DND-41 (cell line): ENCODE measurements around the gene SH3BGR.

Experiments used
- EZH2 ChIP-seq: IDR thresholded peaks from 3 replicates; pipeline ENCODE4 v1.6.1; 2012; ENCODE audit warnings: borderline replicate concordance, low read depth, mild to moderate bottlenecking, moderate library complexity, low read length, inconsistent platforms; ENCODE audit not compliant: severe bottlenecking
- TF ChIP-seq, protein P1 (sequence below): IDR thresholded peaks from 2 replicates; pipeline ENCODE4 v1.5.1; 2012; ENCODE audit warnings: borderline replicate concordance, low read length, moderate library complexity, mild to moderate bottlenecking; ENCODE audit not compliant: poor library complexity, severe bottlenecking; ENCODE audit errors: extremely low read depth

DNA sequence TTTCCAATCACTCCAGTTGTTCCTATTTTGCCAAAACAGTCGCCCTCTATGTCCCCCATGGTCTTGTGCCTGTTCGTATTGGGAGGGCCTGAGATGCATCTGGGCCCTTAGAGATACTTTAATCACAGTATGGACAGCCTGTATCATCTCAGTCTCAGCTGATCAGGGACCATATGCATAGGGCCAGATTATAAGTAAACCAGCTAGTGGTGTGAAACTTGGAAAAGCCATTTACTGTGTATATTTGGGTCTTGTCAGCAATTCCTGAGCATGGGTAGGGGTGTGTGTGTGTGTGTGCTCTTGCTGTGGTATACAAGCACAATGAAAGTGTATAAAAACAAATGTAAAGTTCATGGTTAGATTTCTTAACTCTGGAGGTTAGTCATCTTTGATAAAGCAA lies 22.8 kb downstream of the SH3BGR start:
- TF ChIP-seq, protein P1, sequence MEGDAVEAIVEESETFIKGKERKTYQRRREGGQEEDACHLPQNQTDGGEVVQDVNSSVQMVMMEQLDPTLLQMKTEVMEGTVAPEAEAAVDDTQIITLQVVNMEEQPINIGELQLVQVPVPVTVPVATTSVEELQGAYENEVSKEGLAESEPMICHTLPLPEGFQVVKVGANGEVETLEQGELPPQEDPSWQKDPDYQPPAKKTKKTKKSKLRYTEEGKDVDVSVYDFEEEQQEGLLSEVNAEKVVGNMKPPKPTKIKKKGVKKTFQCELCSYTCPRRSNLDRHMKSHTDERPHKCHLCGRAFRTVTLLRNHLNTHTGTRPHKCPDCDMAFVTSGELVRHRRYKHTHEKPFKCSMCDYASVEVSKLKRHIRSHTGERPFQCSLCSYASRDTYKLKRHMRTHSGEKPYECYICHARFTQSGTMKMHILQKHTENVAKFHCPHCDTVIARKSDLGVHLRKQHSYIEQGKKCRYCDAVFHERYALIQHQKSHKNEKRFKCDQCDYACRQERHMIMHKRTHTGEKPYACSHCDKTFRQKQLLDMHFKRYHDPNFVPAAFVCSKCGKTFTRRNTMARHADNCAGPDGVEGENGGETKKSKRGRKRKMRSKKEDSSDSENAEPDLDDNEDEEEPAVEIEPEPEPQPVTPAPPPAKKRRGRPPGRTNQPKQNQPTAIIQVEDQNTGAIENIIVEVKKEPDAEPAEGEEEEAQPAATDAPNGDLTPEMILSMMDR: no peak
- no peak for TF ChIP-seq EZH2
